K562 (cell line): ENCODE measurements around the gene EVI5. TPM values are rescaled to one million over a fixed set of nuclear protein-coding genes. Genes with fewer than 3 reads are reported as not detected.

Source experiments
- ATAC-seq: fragments of 200-7000 bp; cut with Tn5 transposase; 3 replicates; pipeline ENCODE4 v1.9.1; 2020; ENCODE audit warnings: moderate library complexity
- BruUV-seq: library from RNA; stranded (reverse); fragments of 400-500 nt; replicated peaks from 2 replicates; lab custom pipeline; 2021; lab: Mats Ljungman, UMichigan
- CTCF ChIA-PET: fragments of 300-600 bp; formaldehyde crosslinking; extraction: SDS; loops from one replicate; lab custom pipeline; 2021; ENCODE audit warnings: low intra/inter-chr PET ratio; lab: Yijun Ruan, JAX
- POLR2A ChIA-PET: fragments of 300-600, 350-650 bp; sonication (Branson Sonifier 250); formaldehyde crosslinking; extraction: SDS; loops from one replicate; lab custom pipeline; 2021; ENCODE audit warnings: antibody characterized with exemption, inconsistent platforms; lab: Yijun Ruan, JAX
- DNase-seq, 4 experiments: peaks; one replicate each; pipeline versions ENCODE4 v3.0.0 to v3.0.0-alpha.2; 2011 to 2018; ENCODE audit warnings: low spot score in 3 of 4, mixed read lengths in 3 of 4; ENCODE audit errors: extremely low read depth in 1 of 4
- FAIRE-seq: peaks from 2 replicates; lab custom pipeline; 2011; peaks lifted over from hg19 to GRCh38; lab: Jason Lieb, UNC
- H2AFZ ChIP-seq: 2 replicates; pipeline ENCODE4 v1.6.0; 2011; ENCODE audit warnings: low read depth, low read length, control low read depth, inconsistent platforms
- H3K27ac ChIP-seq: fragments of 200-600 bp; 3 replicates; pipeline ENCODE4 v1.8.0; 2011; ENCODE audit warnings: low read depth, mild to moderate bottlenecking, control low read depth, inconsistent platforms, low read length, moderate library complexity, mixed read lengths; ENCODE audit errors: extremely low read depth
- H3K27me3 ChIP-seq, 2 experiments: fragments of 300-600 bp in 1 of 2; 2 replicates in 1 of 2; 3 replicates in 1 of 2; pipeline versions ENCODE4 v1.6.0 to v1.8.0; 2011; ENCODE audit warnings: inconsistent platforms in 2 of 2, low read length in 2 of 2, mild to moderate bottlenecking in 1 of 2, mixed read lengths in 1 of 2, moderate library complexity in 1 of 2; ENCODE audit not compliant: control insufficient read depth in 2 of 2, insufficient read depth in 2 of 2
- H3K36me3 ChIP-seq: fragments of 300-600 bp; 3 replicates; pipeline ENCODE4 v1.8.0; 2011; ENCODE audit warnings: mild to moderate bottlenecking, low read length, inconsistent platforms; ENCODE audit not compliant: control insufficient read depth, insufficient read depth
- H3K4me1 ChIP-seq, 2 experiments: fragments of 200-600 bp in 1 of 2; replicated peaks in 1 of 2; 2 replicates in 1 of 2; 3 replicates in 1 of 2; pipeline versions ENCODE4 v1.5.1 to v1.8.0; 2011; ENCODE audit warnings: inconsistent platforms in 2 of 2, low read length in 2 of 2, mild to moderate bottlenecking in 1 of 2, mixed read lengths in 1 of 2, moderate library complexity in 1 of 2; ENCODE audit not compliant: control insufficient read depth in 2 of 2, insufficient read depth in 2 of 2
- H3K4me2 ChIP-seq: 2 replicates; pipeline ENCODE4 v1.6.1; 2011; ENCODE audit warnings: low read length, control low read depth, inconsistent platforms, mixed read lengths; ENCODE audit not compliant: insufficient read depth
- H3K4me3 ChIP-seq: fragments of 200-600 bp; sonication (generic), shearing (Covaris generic); 2 replicates; pipeline ENCODE4 v1.5.1; 2016; ENCODE audit warnings: control low read depth, inconsistent platforms
- H3K79me2 ChIP-seq: fragments of 200-600 bp; 3 replicates; pipeline ENCODE4 v1.8.0; 2011; ENCODE audit warnings: low read length, inconsistent platforms; ENCODE audit not compliant: control insufficient read depth, insufficient read depth
- H3K9ac ChIP-seq, 2 experiments: 2 replicates each; pipeline versions ENCODE4 v1.6.0 to v1.6.1; 2011; ENCODE audit warnings: low read depth in 2 of 2, low read length in 2 of 2, control low read depth in 1 of 2, inconsistent platforms in 1 of 2, mild to moderate bottlenecking in 1 of 2, mixed read lengths in 1 of 2; ENCODE audit not compliant: insufficient read depth in 1 of 2
- H3K9me1 ChIP-seq: one replicate; pipeline ENCODE4 v1.6.0; 2011; ENCODE audit warnings: inconsistent platforms, mild to moderate bottlenecking, low read length, moderate library complexity; ENCODE audit not compliant: control insufficient read depth, insufficient read depth
- H3K9me3 ChIP-seq: replicated peaks from 2 replicates; pipeline ENCODE4 v1.5.1; 2011; ENCODE audit warnings: low read depth, low read length, inconsistent platforms; ENCODE audit not compliant: control insufficient read depth, insufficient read depth
- H4K20me1 ChIP-seq: replicated peaks from 2 replicates; pipeline ENCODE4 v1.6.1; 2011; ENCODE audit warnings: low read length, inconsistent platforms, mixed read lengths; ENCODE audit not compliant: control insufficient read depth, insufficient read depth
- FOXA3 ChIP-seq, 2 experiments: fragments of 450-650 bp in 1 of 2; sonication (generic) in 1 of 2; formaldehyde crosslinking; IDR thresholded peaks in 1 of 2; conservative IDR thresholded peaks in 1 of 2; 2 replicates each; pipeline versions ENCODE4 v1.4.0 to v1.8.0; 2020 to 2022; ENCODE audit warnings: mild to moderate bottlenecking in 2 of 2, missing genetic modification reagents in 1 of 2
- FOXJ2 ChIP-seq: fragments of 200-800 bp; sonication (Bioruptor generic); IDR thresholded peaks from 2 replicates; pipeline ENCODE4 v1.6.1; 2016; ENCODE audit warnings: missing genetic modification characterization, missing compliant biosample characterization
- RUNX1 ChIP-seq: sonication (generic); IDR thresholded peaks from 2 replicates; pipeline ENCODE4 v1.6.1; 2016; ENCODE audit warnings: antibody characterized with exemption, low read depth
- SMARCC2 ChIP-seq: fragments of 450-650 bp; IDR thresholded peaks from 2 replicates; pipeline ENCODE4 v1.6.1; 2017; ENCODE audit warnings: antibody characterized with exemption, moderate library complexity, mild to moderate bottlenecking, low read depth
- TSC22D4 ChIP-seq: fragments of 450-650 bp; IDR thresholded peaks from 2 replicates; pipeline ENCODE4 v1.6.1; 2016; ENCODE audit warnings: missing genetic modification characterization, missing biosample characterization, control low read depth
- ZNF239 ChIP-seq: fragments of 250-450 bp; sonication (Bioruptor Pico); IDR thresholded peaks from 2 replicates; pipeline ENCODE4 v1.4.0; 2020; ENCODE audit warnings: mild to moderate bottlenecking
- ZNF24 ChIP-seq: fragments of 450-650 bp; IDR thresholded peaks from 2 replicates; pipeline ENCODE4 v1.6.1; 2016
- ZNF316 ChIP-seq: fragments of 450-650 bp; IDR thresholded peaks from 2 replicates; pipeline ENCODE4 v1.6.1; 2016
- ZNF589 ChIP-seq: fragments of 200-800 bp; sonication (Bioruptor generic); IDR thresholded peaks from 2 replicates; pipeline ENCODE4 v1.6.1; 2016; ENCODE audit warnings: low read depth, missing genetic modification characterization, missing compliant biosample characterization
- WGBS: fragments of 100-300 bp; shearing (Covaris generic); methylation state at CpG from one replicate; pipeline ENCODE4 v1.1.6; 2016; ENCODE audit warnings: low coverage, mixed read lengths; ENCODE audit not compliant: insufficient coverage; ENCODE audit errors: missing lambda C conversion rate; 5-methylcytosine and 5-hydroxymethylcytosine counted together
- in situ Hi-C: fragments of 300-500 bp; cut with MboI; formaldehyde crosslinking; loops from 4 replicates; pipeline ENCODE4 v1.15.0; 2018; ENCODE audit warnings: inconsistent platforms, mixed read lengths
- intact Hi-C: fragments of 100-400 bp; cut with micrococcal nuclease; formaldehyde crosslinking; loops from 2 replicates; pipeline ENCODE4 v1.14.2; 2022
- polyA plus RNA-seq, 8 experiments: library from polyadenylated mRNA; depleted of rRNA in 4 of 8; stranded (reverse) in 5 of 8; unstranded in 3 of 8; fragments of >200 nt; fragmentation: Nextera tagmentation in 2 of 8; fragmentation: Illumina TruSeq in 1 of 8; extraction: Ambion mirVana in 2 of 8; extraction: Trizol in 1 of 8; gene quantifications; 2 replicates each; pipeline versions ENCODE4 v1.2.1 to v1.2.3, GENCODE V29; 2011 to 2014; ENCODE audit warnings: inconsistent platforms in 1 of 8, missing spikeins in 1 of 8
- total RNA-seq, 7 experiments: library from RNA; depleted of rRNA in 6 of 7; stranded (reverse); fragments of >200 nt in 6 of 7; fragmentation: Illumina TruSeq in 2 of 7; extraction: Trizol in 2 of 7; gene quantifications; 2 replicates each; pipeline versions ENCODE4 v1.2.1 to v1.2.3, GENCODE V29; 2011 to 2021; ENCODE audit warnings: low replicate concordance in 1 of 7
- TF ChIP-seq, protein P1 (sequence below): sonication (generic); formaldehyde crosslinking; IDR thresholded peaks from 2 replicates; pipeline ENCODE4 v1.8.0; 2023; ENCODE audit warnings: mild to moderate bottlenecking, missing genetic modification reagents

Gene EVI5
- total and polyA plus RNA-seq, 9 of the 15 experiments (the other 6 are each of a cell fraction or from before 2014, with no cell fraction given), result 1.7 to 50.1 (median 13.7) TPM

GRCh38 chr1:92479587-92479986 lies 305.3 kb downstream of the EVI5 start (continued):
- TF ChIP-seq FOXA3 (CRISPR knock-in tag; conservative IDR thresholded peaks at IDR 0.05 in 1 of 2, IDR thresholded peaks at IDR 0.05 in 1 of 2) (no peak), FOXJ2 (no peak), ZNF24 (no peak), SMARCC2 (no peak), RUNX1 (no peak)
- TF ChIP-seq, all 486 proteins: peak for 0

- no peak for TF ChIP-seq ZNF589 (CRISPR knock-in tag)
- no peak for TF ChIP-seq ZNF239 (CRISPR knock-in tag)
- TF ChIP-seq, protein P1, sequence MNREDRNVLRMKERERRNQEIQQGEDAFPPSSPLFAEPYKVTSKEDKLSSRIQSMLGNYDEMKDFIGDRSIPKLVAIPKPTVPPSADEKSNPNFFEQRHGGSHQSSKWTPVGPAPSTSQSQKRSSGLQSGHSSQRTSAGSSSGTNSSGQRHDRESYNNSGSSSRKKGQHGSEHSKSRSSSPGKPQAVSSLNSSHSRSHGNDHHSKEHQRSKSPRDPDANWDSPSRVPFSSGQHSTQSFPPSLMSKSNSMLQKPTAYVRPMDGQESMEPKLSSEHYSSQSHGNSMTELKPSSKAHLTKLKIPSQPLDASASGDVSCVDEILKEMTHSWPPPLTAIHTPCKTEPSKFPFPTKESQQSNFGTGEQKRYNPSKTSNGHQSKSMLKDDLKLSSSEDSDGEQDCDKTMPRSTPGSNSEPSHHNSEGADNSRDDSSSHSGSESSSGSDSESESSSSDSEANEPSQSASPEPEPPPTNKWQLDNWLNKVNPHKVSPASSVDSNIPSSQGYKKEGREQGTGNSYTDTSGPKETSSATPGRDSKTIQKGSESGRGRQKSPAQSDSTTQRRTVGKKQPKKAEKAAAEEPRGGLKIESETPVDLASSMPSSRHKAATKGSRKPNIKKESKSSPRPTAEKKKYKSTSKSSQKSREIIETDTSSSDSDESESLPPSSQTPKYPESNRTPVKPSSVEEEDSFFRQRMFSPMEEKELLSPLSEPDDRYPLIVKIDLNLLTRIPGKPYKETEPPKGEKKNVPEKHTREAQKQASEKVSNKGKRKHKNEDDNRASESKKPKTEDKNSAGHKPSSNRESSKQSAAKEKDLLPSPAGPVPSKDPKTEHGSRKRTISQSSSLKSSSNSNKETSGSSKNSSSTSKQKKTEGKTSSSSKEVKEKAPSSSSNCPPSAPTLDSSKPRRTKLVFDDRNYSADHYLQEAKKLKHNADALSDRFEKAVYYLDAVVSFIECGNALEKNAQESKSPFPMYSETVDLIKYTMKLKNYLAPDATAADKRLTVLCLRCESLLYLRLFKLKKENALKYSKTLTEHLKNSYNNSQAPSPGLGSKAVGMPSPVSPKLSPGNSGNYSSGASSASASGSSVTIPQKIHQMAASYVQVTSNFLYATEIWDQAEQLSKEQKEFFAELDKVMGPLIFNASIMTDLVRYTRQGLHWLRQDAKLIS, result no peak
- TF ChIP-seq TSC22D4, result no peak
- no peak for TF ChIP-seq ZNF316
- peaks cover 5% of the 10 kb centered on the region; the same call in 1 of the 2 replicates for H3K9me3 ChIP-seq
- H3K27ac ChIP-seq, result no peak overlapping the region
- no peaks in the 10 kb centered on the region for H3K9me1 ChIP-seq
- no peaks in the 10 kb centered on the region for H4K20me1 ChIP-seq
- H3K9ac ChIP-seq, result no peak overlapping the region
- no peaks in the 10 kb centered on the region for H3K36me3 ChIP-seq
- CTCF ChIA-PET, result no interaction called here
- no peak overlapping the region for H3K4me3 ChIP-seq
- no peaks in the 10 kb centered on the region for H3K79me2 ChIP-seq
- POLR2A ChIA-PET, result interaction anchor here (0.7 kb wide), 1 partner anchor 36 kb away, joined by 4 read pairs; no protein-coding TSS in a partner anchor
- no TSS peak for BruUV-seq
- in situ Hi-C loops, result no loop called here
- no peak for ATAC-seq
- H3K4me2 ChIP-seq, result no peak overlapping the region
- H3K4me1 ChIP-seq, result no peaks in the 10 kb centered on the region; a peak in 2 of 5 replicates
- 17% methylated on average over 3 of the region's 3 CpGs for WGBS
- FAIRE-seq, result no peak
- DNase-seq, result no peak
- H3K27me3 ChIP-seq, result peaks cover 0 to 12% of the 10 kb centered on the region in 2 experiments; a peak in 2 of 5 replicates
- H2AFZ ChIP-seq, result no peak overlapping the region
- intact Hi-C loops, result no loop called here
Observed at GRCh38 chr1:92478393-92478792, 306.5 kb downstream of the EVI5 start.
